Stomach (tissue), 9 donors: ENCODE measurements around the gene CAMK2B. TPM values are rescaled to one million over a fixed set of nuclear protein-coding genes. Genes with fewer than 3 reads are reported as not detected.

Experiments used
- DNase-seq, 2 donors: peaks; one replicate each; pipeline versions ENCODE4 v3.0.0 to v3.0.0-alpha.2; 2013 to 2019
- H3K27ac ChIP-seq, 5 donors: fragments of 200-600 bp in 4 of 5; sonication (generic) in 4 of 5; one replicate each; pipeline ENCODE4 v1.5.1; 2013 to 2019; ENCODE audit warnings: mild to moderate bottlenecking in 1 of 5, moderate library complexity in 1 of 5
- H3K27me3 ChIP-seq, 3 donors: fragments of 200-600 bp; sonication (generic); one replicate each; pipeline ENCODE4 v1.5.1; 2017 to 2019; ENCODE audit warnings: mixed run types in 1 of 3
- H3K36me3 ChIP-seq, 4 donors: fragments of 200-600 bp; sonication (generic); 1 replicate in 3 of 4; 2 replicates in 1 of 4; pipeline ENCODE4 v1.5.1; 2016 to 2019
- H3K4me1 ChIP-seq, 4 donors: fragments of 200-600 bp; sonication (generic); one replicate each; pipeline ENCODE4 v1.5.1; 2016 to 2019
- H3K4me3 ChIP-seq, 4 donors: fragments of 200-600 bp; sonication (generic) in 3 of 4; one replicate each; pipeline ENCODE4 v1.5.1; 2016 to 2019; ENCODE audit warnings: mild to moderate bottlenecking in 1 of 4
- H3K9me3 ChIP-seq, 4 donors: fragments of 200-600 bp; sonication (generic); one replicate each; pipeline ENCODE4 v1.5.1; 2016 to 2019
- EP300 ChIP-seq: sonication (generic); formaldehyde crosslinking; IDR thresholded peaks from one replicate; pipeline ENCODE4 v1.6.1; 2017; ENCODE audit warnings: antibody characterized with exemption
- POLR2A ChIP-seq, 4 donors: fragments of 450-650 bp; IDR thresholded peaks; one replicate each; pipeline ENCODE4 v1.6.1; 2016; ENCODE audit warnings: antibody characterized with exemption in 4 of 4, control low read depth in 2 of 4, mild to moderate bottlenecking in 1 of 4, moderate library complexity in 1 of 4
- POLR2AphosphoS5 ChIP-seq, 3 donors: sonication (generic); formaldehyde crosslinking; IDR thresholded peaks; one replicate each; pipeline ENCODE4 v1.6.1; 2016; ENCODE audit warnings: antibody characterized with exemption in 3 of 3
- WGBS, 5 donors: extraction: QIAGEN DNeasy Blood & Tissue Kit in 3 of 5; methylation state at CpG; one replicate each; pipeline versions ENCODE4 v1.1.5 to v1.1.7; 2013 to 2018; 5-methylcytosine and 5-hydroxymethylcytosine counted together
- intact Hi-C: fragments of 100-400 bp; cut with DNase I; formaldehyde crosslinking; loops from one replicate; pipeline ENCODE4 v1.15.1; 2023; ENCODE audit warnings: low total_unique reads
- polyA plus RNA-seq, 3 donors: library from polyadenylated mRNA; stranded (reverse); fragments of 200-250 nt; gene quantifications; one replicate each; pipeline ENCODE4 v1.2.3, GENCODE V29; 2013
- total RNA-seq, 5 donors: library from RNA; depleted of rRNA; stranded (reverse); fragments of >200 nt; gene quantifications; one replicate each; pipeline versions ENCODE4 v1.1.0 to v1.2.3, GENCODE V29; 2014 to 2016
- TF ChIP-seq, protein P1 (sequence below), 7 experiments: fragments of 450-650 bp in 4 of 7; fragments of 200-600 bp in 3 of 7; sonication (generic) in 3 of 7; IDR thresholded peaks; one replicate each; pipeline ENCODE4 v1.5.1; 2016 to 2019; ENCODE audit warnings: antibody characterized with exemption in 7 of 7, control low read depth in 2 of 7, mild to moderate bottlenecking in 1 of 7
- donor health status: healthy with polysubstance abuse.
- donor health status: Bipolar disorder and iron deficiency.
- donor health status: healthy.

The CAMK2B gene
- total and polyA plus RNA-seq, 8 donors, result 0.92 to 28.4 (median 5.4) TPM; not detected in 2

DNA sequence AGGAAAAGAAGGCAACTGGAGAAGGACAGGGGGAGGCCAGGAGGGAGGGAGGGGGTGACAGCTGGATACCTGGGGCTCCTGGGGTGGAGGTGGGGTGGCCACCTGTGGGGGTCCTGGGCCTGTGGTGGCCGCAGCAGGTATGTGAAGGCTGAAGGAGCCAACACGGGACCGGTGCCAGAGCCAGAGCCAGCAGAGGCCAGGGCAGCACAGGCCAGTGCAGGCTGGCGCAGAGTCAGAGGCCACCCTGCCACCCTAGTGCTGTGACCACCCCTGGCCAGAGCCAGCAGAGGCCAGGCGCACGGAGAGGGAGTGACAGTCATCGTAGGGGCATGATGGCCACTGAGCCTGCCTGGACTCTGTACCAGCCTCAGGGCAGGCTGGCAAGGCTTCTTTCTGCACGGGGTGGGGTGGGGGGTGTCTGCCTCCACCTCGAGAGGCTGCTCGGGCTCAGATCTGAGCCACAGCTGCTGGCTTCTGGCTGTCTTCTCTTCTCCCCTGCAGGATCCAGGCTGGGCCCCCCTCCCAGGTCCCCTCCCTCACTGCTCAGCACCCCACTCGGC lies 95.8 kb downstream of the CAMK2B start:
- 67 to 86% (median 74%) methylated on average over 6 to 11 of the region's 11 CpGs for WGBS, 5 donors
- H3K4me3 ChIP-seq, result no peak overlapping the region
- intact Hi-C loops, result no loop called here
- DNase-seq, result no peak
- no peaks in the 10 kb centered on the region for H3K36me3 ChIP-seq
- H3K9me3 ChIP-seq, result no peaks in the 10 kb centered on the region
- TF ChIP-seq POLR2AphosphoS5 (IDR thresholded peaks at IDR 0.05) (no peak), POLR2A (IDR thresholded peaks at IDR 0.05) (no peak), EP300 (no peak)
- TF ChIP-seq, protein P1, sequence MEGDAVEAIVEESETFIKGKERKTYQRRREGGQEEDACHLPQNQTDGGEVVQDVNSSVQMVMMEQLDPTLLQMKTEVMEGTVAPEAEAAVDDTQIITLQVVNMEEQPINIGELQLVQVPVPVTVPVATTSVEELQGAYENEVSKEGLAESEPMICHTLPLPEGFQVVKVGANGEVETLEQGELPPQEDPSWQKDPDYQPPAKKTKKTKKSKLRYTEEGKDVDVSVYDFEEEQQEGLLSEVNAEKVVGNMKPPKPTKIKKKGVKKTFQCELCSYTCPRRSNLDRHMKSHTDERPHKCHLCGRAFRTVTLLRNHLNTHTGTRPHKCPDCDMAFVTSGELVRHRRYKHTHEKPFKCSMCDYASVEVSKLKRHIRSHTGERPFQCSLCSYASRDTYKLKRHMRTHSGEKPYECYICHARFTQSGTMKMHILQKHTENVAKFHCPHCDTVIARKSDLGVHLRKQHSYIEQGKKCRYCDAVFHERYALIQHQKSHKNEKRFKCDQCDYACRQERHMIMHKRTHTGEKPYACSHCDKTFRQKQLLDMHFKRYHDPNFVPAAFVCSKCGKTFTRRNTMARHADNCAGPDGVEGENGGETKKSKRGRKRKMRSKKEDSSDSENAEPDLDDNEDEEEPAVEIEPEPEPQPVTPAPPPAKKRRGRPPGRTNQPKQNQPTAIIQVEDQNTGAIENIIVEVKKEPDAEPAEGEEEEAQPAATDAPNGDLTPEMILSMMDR (IDR thresholded peaks at IDR 0.05), result no peak
- no peaks in the 10 kb centered on the region for H3K4me1 ChIP-seq
- H3K27ac ChIP-seq, result no peak overlapping the region
- peaks cover 0 to 28% (median 15%) of the 10 kb centered on the region in 3 donors for H3K27me3 ChIP-seq

DNA sequence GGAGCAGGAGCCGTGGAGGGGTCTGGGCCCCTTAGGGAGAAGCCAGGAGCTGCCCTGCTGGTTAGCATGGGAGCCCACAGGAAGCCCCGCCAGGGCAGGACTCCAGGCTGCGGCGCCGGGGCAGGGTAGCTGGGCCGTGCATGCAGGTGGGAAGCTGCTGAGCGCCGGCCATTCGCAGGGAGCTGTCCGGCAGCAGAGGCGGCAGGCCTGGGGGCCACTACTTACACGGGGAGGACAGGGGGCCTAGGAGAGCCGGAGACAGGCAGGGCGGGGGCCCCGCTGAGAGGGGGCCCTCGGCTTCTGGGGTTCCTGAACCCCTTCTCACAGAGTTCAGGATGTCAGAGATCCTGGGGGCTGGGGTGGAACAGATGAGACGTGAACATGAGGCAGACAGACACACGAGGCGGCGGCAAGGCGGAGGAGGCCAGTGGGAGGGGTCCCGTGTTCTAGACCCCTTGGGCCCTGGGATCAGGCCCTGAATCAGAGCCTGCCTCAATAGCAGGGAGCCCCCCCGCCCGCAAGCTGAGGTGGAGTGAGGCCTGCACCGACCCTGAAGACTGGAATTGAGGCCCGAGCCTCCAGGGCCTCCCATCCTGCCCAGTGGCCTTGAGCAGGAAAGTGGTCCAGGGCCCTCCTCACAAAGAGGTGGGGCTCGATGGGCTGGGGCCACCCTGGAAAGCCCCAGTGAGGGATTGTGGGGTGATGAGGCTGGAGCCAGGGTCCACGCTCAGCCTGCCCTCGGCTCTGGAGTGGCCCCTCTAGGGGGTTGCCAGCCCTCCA lies 96.6 kb downstream of the CAMK2B start:
- Histone ChIP-seq H3K4me1 (no peaks in the 10 kb centered on the region), H3K27me3 (peaks cover 0 to 34% (median 15%) of the 10 kb centered on the region in 3 donors), H3K27ac (no peak overlapping the region), H3K36me3 (no peaks in the 10 kb centered on the region), H3K4me3 (no peak overlapping the region), H3K9me3 (no peaks in the 10 kb centered on the region)
- intact Hi-C loops, result no loop called here
- TF ChIP-seq POLR2AphosphoS5 (IDR thresholded peaks at IDR 0.05), result no peak
- WGBS, 5 donors, result 76 to 85% (median 81%) methylated on average over 26 to 29 of the region's 29 CpGs
- no peak for DNase-seq

DNA sequence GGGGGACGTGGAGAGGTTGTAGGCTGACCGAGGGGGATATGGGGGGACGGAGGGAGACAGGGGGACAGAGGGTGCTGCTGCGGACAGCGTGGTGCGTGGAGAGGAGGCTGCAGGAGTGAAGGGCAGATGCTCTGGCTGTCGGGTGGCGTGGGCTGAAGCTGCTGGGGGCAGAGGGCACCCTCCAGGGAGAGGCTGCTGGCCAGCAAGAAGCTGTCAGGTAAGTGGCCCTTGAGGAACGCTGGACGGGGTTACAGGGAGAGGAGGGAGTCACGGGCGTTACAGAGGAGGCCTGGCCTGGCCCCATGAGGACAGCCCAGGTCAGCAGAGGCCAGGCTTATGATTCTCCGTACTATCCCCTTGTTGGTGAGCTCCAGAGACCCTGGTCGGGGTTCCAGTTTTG lies 97.5 kb downstream of the CAMK2B start:
- Histone ChIP-seq H3K4me1 (no peaks in the 10 kb centered on the region), H3K36me3 (no peaks in the 10 kb centered on the region), H3K4me3 (no peak overlapping the region), H3K27ac (no peak overlapping the region), H3K9me3 (no peaks in the 10 kb centered on the region), H3K27me3 (peaks cover 0 to 37% (median 15%) of the 10 kb centered on the region in 3 donors)
- DNase-seq, result no peak
- WGBS, 5 donors, result 63 to 76% (median 68%) methylated on average over 8 to 14 of the region's 14 CpGs
- intact Hi-C loops, result no loop called here
- TF ChIP-seq POLR2A (IDR thresholded peaks at IDR 0.05) (no peak), EP300 (no peak), POLR2AphosphoS5 (IDR thresholded peaks at IDR 0.05) (no peak)
- TF ChIP-seq, protein P1 (IDR thresholded peaks at IDR 0.05), result no peak

DNA sequence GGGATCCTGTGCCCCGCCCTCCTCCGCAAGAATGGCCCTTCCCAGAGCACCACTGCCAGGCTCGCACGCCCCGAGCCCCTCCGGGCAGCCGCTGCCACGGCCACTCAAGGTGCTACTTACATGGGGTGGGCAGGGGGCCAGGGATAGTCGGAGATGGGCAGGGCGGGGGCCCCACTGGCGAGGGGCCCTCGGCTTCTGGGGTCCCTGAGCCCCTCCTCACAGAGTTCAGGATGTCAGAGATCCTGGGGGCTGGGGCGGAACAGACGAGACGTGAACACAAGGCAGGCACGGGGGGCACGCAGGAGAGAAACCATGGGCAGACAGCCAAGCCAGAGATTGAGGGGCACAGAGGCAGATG lies 99.0 kb downstream of the CAMK2B start:
- no peak for DNase-seq
- no peak for TF ChIP-seq EP300
- no peak for TF ChIP-seq POLR2A (IDR thresholded peaks at IDR 0.05)
- TF ChIP-seq, protein P1 (IDR thresholded peaks at IDR 0.05), result no peak
- no peak for TF ChIP-seq POLR2AphosphoS5 (IDR thresholded peaks at IDR 0.05)
- Histone ChIP-seq H3K9me3 (no peaks in the 10 kb centered on the region), H3K4me3 (no peak overlapping the region), H3K36me3 (no peaks in the 10 kb centered on the region), H3K27me3 (peaks cover 0 to 38% (median 15%) of the 10 kb centered on the region in 3 donors), H3K27ac (no peak overlapping the region), H3K4me1 (no peaks in the 10 kb centered on the region)
- 54 to 65% (median 59%) methylated on average over 15 to 17 of the region's 17 CpGs for WGBS, 5 donors
- intact Hi-C loops, result no loop called here
